B cell (primary cell): ENCODE data around the gene HHATL. TPM values are rescaled to one million over a fixed set of nuclear protein-coding genes. Genes with fewer than 3 reads are reported as not detected.
A peak's percentile ranks its signal among the peaks of the same experiment; 100 is the strongest.

ENCODE experiments used
- ATAC-seq: fragments of 200-7000 bp; cut with Tn5 transposase; one replicate; pipeline ENCODE4 v1.10.0; 2021; ENCODE audit warnings: low read depth, mild to moderate bottlenecking, moderate number of reproducible peaks, moderate library complexity
- CTCF ChIA-PET: fragments of 350-600 bp; sonication (Branson Sonifier 250); formaldehyde crosslinking; loops from one replicate; lab custom pipeline; 2021; ENCODE audit warnings: antibody characterized with exemption, inconsistent platforms; lab: Charles Lee
- POLR2A ChIA-PET: fragments of 350-600 bp; sonication (Branson Sonifier 250); formaldehyde crosslinking; loops from one replicate; lab custom pipeline; 2021; ENCODE audit warnings: antibody characterized with exemption; lab: Charles Lee
- DNase-seq: peaks from one replicate; pipeline ENCODE4 v3.0.0; 2013
- H2AFZ ChIP-seq: 2 replicates; pipeline ENCODE4 v1.6.1; 2012; ENCODE audit warnings: mild to moderate bottlenecking, low read depth, low read length; ENCODE audit not compliant: insufficient read depth, poor library complexity, severe bottlenecking
- H3K27ac ChIP-seq, 2 donors: 1 replicate in 1 of 2; 2 replicates in 1 of 2; pipeline ENCODE4 v1.5.1; 2012 to 2013; ENCODE audit warnings: low read length in 2 of 2, mild to moderate bottlenecking in 2 of 2, moderate library complexity in 1 of 2
- H3K27me3 ChIP-seq, 4 experiments: fragments of 200-600 bp in 1 of 4; sonication (generic) in 1 of 4; replicated peaks in 1 of 4; 1 replicate in 2 of 4; 2 replicates in 2 of 4; pipeline versions ENCODE4 v1.6.1 to v1.7.0; 2013 to 2016; ENCODE audit warnings: low read length in 3 of 4, mild to moderate bottlenecking in 2 of 4, mixed read lengths in 1 of 4, moderate library complexity in 1 of 4; ENCODE audit not compliant: insufficient read depth in 4 of 4, control insufficient read depth in 3 of 4; ENCODE audit errors: control extremely low read depth in 1 of 4
- H3K36me3 ChIP-seq, 2 experiments: replicated peaks in 1 of 2; 1 replicate in 1 of 2; 2 replicates in 1 of 2; pipeline versions ENCODE4 v1.6.1 to v1.7.1; 2013; ENCODE audit warnings: low read length in 1 of 2; ENCODE audit not compliant: insufficient read depth in 2 of 2, control insufficient read depth in 1 of 2; ENCODE audit errors: control extremely low read depth in 1 of 2, extremely low read depth in 1 of 2
- H3K4me1 ChIP-seq, 2 donors: fragments of 200-600 bp in 1 of 2; sonication (generic) in 1 of 2; 1 replicate in 1 of 2; 2 replicates in 1 of 2; pipeline versions ENCODE4 v1.5.1 to v1.6.1; 2013 to 2017; ENCODE audit warnings: low read length in 2 of 2; ENCODE audit not compliant: control insufficient read depth in 2 of 2, insufficient read depth in 2 of 2
- H3K4me2 ChIP-seq: replicated peaks from 2 replicates; pipeline ENCODE3; 2012; ENCODE audit warnings: mild to moderate bottlenecking, low read depth, low read length; ENCODE audit not compliant: poor library complexity, severe bottlenecking
- H3K4me3 ChIP-seq, 5 experiments: fragments of 200-600 bp in 1 of 5; sonication (generic) in 1 of 5; 1 replicate in 3 of 5; 2 replicates in 2 of 5; pipeline versions ENCODE4 v1.5.1 to v1.7.0; 2011 to 2016; ENCODE audit warnings: low read length in 4 of 5, mild to moderate bottlenecking in 4 of 5, low read depth in 2 of 5, control low read depth in 1 of 5, moderate library complexity in 1 of 5; ENCODE audit not compliant: insufficient read depth in 1 of 5; ENCODE audit errors: control extremely low read depth in 1 of 5, extremely low read depth in 1 of 5
- H3K79me2 ChIP-seq: fragments of 200-600 bp; sonication (generic); one replicate; pipeline ENCODE4 v1.6.0; 2016; ENCODE audit warnings: low read length; ENCODE audit not compliant: control insufficient read depth, insufficient read depth
- H3K9ac ChIP-seq: fragments of 200-600 bp; sonication (generic); 2 replicates; pipeline ENCODE4 v1.6.1; 2017; ENCODE audit warnings: mild to moderate bottlenecking, low read length, moderate library complexity
- H3K9me3 ChIP-seq, 3 donors: one replicate each; pipeline versions ENCODE4 v1.6.1 to v1.7.1; 2013; ENCODE audit warnings: low read length in 2 of 3; ENCODE audit not compliant: control insufficient read depth in 2 of 3, insufficient read depth in 1 of 3; ENCODE audit errors: control extremely low read depth in 1 of 3
- H4K20me1 ChIP-seq: 2 replicates; pipeline ENCODE4 v1.6.0; 2012; ENCODE audit warnings: mild to moderate bottlenecking, low read length; ENCODE audit not compliant: insufficient read depth, control insufficient read depth, poor library complexity, severe bottlenecking
- H3K27ac Mint-ChIP-seq: one replicate; pipeline ENCODE4 v1.8.0; 2021; ENCODE audit warnings: mixed read lengths
- H3K27me3 Mint-ChIP-seq: one replicate; pipeline ENCODE4 v1.8.0; 2021; ENCODE audit warnings: mixed read lengths
- H3K4me1 Mint-ChIP-seq: one replicate; pipeline ENCODE4 v1.8.0; 2021; ENCODE audit warnings: mixed read lengths
- H3K4me3 Mint-ChIP-seq: one replicate; pipeline ENCODE4 v1.8.0; 2021; ENCODE audit warnings: mixed read lengths
- H3K9me3 Mint-ChIP-seq: one replicate; pipeline ENCODE4 v1.8.0; 2022; ENCODE audit warnings: mixed read lengths; ENCODE audit not compliant: insufficient read depth
- EZH2 ChIP-seq: IDR thresholded peaks from 2 replicates; pipeline ENCODE4 v1.6.1; 2012; ENCODE audit warnings: borderline replicate concordance, low read depth, mild to moderate bottlenecking, moderate library complexity, low read length; ENCODE audit not compliant: insufficient read depth, poor library complexity, severe bottlenecking
- WGBS: methylation state at CpG from one replicate; pipeline ENCODE4 v1.1.5; 2013; ENCODE audit warnings: missing lambda C conversion rate; ENCODE audit not compliant: insufficient coverage; 5-methylcytosine and 5-hydroxymethylcytosine counted together
- intact Hi-C: fragments of 100-400 bp; cut with micrococcal nuclease; formaldehyde crosslinking; loops from one replicate; pipeline ENCODE4 v1.10.0; 2022
- polyA plus RNA-seq: library from polyadenylated mRNA; depleted of rRNA; stranded (reverse); fragments of >200 nt; gene quantifications from 2 replicates; pipeline ENCODE4 v1.2.3, GENCODE V29; 2012
- total RNA-seq, 2 donors: library from RNA; stranded (reverse); fragments of 120-200 nt in 1 of 2; gene quantifications; 1 replicate in 1 of 2; 2 replicates in 1 of 2; pipeline versions ENCODE4 v1.2.3 to v1.2.4, GENCODE V29; 2013 to 2022
- TF ChIP-seq, protein P1 (sequence below): fragments of 200-600 bp; IDR thresholded peaks from one replicate; pipeline ENCODE4 v1.8.0; 2022; ENCODE audit warnings: antibody characterized with exemption, mild to moderate bottlenecking

Gene HHATL
- total and polyA plus RNA-seq, 2 donors (not counting 1 experiment from before 2014, with no cell fraction given), result not detected

DNA sequence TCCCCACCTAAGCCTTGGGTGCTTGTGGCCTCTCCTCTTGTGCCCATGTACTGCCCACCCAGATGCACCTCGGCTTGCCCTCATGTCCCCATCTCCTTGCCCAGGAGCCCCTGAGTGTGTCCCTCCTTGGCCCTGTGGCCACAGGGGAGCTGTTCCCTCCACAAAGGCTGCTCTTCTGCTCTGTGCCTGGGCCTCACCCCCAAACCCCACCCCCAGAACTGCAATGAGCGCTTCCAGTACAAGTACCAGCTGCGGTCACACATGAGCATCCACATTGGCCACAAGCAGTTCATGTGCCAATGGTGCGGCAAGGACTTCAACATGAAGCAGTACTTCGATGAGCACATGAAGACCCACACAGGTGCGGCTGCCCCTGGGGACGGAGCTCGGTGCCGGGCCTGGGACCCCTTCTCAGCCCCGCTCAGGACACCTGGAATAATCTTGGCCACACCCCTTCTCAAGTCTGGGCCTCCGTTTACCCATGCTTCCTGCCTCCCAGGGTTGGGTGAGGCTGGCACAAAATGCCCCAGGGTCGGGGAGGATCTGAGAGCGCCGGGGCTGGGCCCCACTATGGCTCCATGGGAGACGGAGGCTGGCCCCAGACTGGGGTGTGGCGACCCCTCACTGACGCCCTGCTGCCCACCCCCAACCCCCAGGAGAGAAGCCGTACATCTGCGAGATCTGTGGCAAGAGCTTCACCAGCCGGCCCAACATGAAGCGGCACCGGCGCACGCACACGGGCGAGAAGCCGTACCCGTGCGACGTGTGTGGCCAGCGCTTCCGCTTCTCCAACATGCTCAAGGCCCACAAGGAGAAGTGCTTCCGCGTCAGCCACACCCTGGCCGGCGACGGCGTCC is 38.8 kb downstream of the HHATL start:
- ATAC-seq (peak; percentile 72), DNase-seq (peak; percentile 78)
- Mint-ChIP-seq H3K4me3 (peak overlapping the region; percentile 83), H3K27me3 (no peaks in the 10 kb centered on the region), H3K4me1 (peaks cover 13% of the 10 kb centered on the region), H3K27ac (peak overlapping the region; percentile 93), H3K9me3 (no peaks in the 10 kb centered on the region)
- Histone ChIP-seq H3K9me3 (peaks cover 0 to 8% (median 0%) of the 10 kb centered on the region in 3 donors), H3K4me3 (peak overlapping the region in 4 of 5 experiments; percentile 13 to 41 (median 34)), H3K27ac (peak overlapping the region; percentile 68 to 69), H3K79me2 (no peaks in the 10 kb centered on the region), H3K9ac (peak overlapping the region; percentile 55), H3K27me3 (no peaks in the 10 kb centered on the region), H3K4me2 (peak overlapping the region; percentile 80), H4K20me1 (no peaks in the 10 kb centered on the region), H2AFZ (peak overlapping the region; percentile 66), H3K4me1 (peaks cover 13 to 22% of the 10 kb centered on the region in 2 donors), H3K36me3 (no peaks in the 10 kb centered on the region)
- TF ChIP-seq EZH2, result no peak
- TF ChIP-seq, protein P1, sequence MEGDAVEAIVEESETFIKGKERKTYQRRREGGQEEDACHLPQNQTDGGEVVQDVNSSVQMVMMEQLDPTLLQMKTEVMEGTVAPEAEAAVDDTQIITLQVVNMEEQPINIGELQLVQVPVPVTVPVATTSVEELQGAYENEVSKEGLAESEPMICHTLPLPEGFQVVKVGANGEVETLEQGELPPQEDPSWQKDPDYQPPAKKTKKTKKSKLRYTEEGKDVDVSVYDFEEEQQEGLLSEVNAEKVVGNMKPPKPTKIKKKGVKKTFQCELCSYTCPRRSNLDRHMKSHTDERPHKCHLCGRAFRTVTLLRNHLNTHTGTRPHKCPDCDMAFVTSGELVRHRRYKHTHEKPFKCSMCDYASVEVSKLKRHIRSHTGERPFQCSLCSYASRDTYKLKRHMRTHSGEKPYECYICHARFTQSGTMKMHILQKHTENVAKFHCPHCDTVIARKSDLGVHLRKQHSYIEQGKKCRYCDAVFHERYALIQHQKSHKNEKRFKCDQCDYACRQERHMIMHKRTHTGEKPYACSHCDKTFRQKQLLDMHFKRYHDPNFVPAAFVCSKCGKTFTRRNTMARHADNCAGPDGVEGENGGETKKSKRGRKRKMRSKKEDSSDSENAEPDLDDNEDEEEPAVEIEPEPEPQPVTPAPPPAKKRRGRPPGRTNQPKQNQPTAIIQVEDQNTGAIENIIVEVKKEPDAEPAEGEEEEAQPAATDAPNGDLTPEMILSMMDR, result no peak
- CTCF ChIA-PET, result interaction anchor here (1.3 to 1.8 kb wide), 2 partner anchors 12 to 114 kb away, joined by 3 to 4 read pairs; no protein-coding TSS in a partner anchor
- intact Hi-C loops, result loop anchor here (5.0 kb wide), 1 partner anchor 78 kb away; no protein-coding TSS in a partner anchor
- POLR2A ChIA-PET, result interaction anchor here (0.9 kb wide), 1 partner anchor 73 kb away, joined by 3 read pairs; the partner anchor contains the start of gene SS18L2
- WGBS, result 14% methylated on average over 38 of the region's 38 CpGs
